NCI-H2196 (cell line): Measurements from ENCODE around the gene KIAA1328.
"Not testable (repeated sequence)": the region's sequence is repeated elsewhere in the genome, so short reads cannot be mapped to it uniquely, and the experiment has no call there.

ENCODE experiments used
- DNase-seq: peaks from one replicate; lab custom pipeline; 2025; ENCODE audit not compliant: unreplicated experiment; lab: John Stamatoyannopoulos, UW

The KIAA1328 gene

GRCh38 chr18:36828630-36829361 lies at the start of gene KIAA1328, which contains the start of gene TPGS2:
KIAA1328 (plus strand) TSS chr18:36829127; CDS start chr18:36829139, 12 bp downstream.
TPGS2 (minus strand) TSS chr18:36829002; CDS start chr18:36828767, 235 bp downstream.
- peak; percentile 67 for DNase-seq

- no peak for DNase-seq
These were observed 48.2 kb upstream of the KIAA1328 start for GRCh38 chr18:36780748-36781147.

- DNase-seq: no peak
These were observed 46.2 kb upstream of the KIAA1328 start for GRCh38 chr18:36782710-36783109.

DNA sequence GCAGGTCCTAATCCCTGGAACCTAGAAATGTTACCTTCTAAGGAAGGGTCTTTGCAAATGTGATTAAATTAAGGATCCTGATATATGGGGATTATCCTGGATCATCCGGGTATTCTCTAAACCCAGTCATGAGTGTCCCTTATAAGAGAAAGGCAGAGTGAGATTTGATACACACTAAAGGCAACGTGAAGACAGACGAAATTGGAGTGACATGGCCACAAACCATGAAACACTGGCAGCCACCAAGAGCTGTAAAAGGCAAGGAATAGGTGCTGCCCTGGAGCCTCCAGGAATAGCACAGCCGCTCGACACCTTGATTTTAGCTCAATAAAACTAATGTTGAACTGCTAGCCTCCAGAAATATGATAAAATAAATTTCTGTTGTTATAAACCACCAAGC lies 45.1 kb upstream of the KIAA1328 start:
- no peak for DNase-seq

DNA sequence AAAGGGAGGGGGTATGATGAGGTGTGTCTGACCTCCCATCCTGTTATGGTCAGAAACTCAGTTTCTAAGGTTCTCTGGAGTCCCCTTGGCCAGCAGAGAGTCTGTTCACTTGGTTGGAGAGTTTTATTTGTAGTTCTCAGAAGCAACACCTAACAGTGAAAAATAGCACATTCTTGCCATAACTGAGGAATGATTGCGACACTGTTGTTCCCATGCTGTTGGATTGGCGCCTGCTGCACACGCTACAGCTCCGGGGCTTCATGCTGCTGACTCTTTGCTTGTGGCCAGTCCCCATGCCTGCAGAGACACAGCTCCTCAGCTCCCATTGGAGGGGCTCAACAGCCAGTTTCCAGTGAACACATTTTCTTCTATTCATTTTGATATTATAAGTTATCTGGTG lies 42.2 kb upstream of the KIAA1328 start:
- no peak for DNase-seq

DNA sequence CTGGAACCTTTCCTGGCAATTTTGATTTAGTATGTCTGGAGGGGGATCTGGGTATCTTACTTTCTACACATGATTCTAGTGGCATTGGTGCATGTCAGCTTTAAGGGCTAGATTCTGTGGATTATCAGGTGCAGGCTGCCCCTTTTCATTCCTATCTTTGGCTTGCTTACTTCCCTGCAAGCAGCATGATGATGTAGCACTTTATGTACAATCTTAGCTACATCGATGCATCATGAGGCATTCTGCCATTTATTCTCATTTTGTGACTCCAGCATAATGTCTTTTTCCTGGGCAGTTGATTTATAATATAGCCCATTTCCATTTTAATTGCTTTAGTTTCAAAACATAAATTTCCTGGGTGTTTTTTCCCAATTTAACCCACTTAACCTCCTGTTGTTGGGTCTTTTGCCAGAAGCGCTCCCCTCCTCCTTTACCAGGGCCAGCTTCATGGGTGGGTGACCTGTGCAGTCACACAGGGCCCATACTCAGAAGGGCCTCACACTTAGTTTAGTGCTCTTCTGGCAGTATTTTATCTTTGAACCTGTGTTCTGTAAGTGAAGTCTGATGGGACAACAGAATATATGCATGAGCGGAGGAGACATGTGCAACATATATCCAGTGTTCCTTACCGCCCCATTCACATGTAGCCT lies 36.2 kb upstream of the KIAA1328 start:
- DNase-seq: no peak

DNA sequence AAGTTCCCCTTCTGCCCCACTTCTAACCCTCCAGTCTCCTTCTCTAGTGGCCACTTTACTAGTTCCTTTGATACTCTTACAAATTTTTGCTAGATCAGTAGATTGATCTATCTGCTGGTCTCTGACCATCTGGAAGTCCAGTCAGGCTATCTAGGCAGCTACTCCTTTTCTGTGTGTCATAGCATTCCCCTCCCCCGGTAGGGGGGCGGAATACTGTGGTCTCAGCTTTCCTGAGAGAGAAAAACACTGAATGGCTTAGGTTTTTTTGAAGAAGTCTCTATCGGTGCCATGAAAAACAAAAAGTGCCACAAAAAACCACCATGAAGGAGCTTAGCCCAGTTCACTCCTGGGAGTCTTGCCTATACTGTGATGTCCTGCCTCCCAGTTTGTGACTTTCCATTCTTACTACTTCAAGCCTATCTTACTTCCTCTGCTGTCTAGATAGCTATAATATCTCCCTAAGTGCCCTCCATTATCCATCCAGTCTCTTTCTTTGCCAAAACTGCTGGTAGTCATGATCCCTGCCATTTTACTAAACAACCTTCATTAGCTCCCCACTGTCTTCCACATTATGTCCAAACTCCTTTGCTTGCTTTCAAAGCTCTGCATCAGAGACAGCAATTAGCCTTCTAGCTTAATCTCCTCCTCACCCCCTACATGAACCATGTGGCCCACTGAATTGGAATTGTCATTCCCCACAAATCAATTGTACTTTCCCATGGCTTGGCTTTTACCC lies 30.0 kb upstream of the KIAA1328 start:
- no peak for DNase-seq

DNA sequence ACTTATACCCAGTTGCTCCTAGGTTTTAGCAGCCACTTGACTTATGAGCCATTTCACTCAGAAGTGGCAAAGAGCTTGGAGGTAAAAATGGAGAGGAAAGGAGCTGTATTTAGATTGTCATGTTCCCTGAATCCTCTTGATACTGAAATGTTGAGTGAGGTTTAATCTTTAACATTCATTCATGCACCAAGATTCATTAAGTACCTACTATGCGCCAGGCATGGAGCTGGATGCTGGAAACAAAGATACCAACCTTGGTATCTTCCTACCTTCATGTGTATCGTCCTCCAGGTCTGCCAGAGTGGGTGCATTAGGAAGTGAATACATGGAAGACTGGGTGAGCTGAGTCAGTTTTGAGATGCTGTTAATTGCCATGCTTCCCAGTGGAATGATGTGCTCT lies 23.8 kb upstream of the KIAA1328 start:
- no peak for DNase-seq

DNA sequence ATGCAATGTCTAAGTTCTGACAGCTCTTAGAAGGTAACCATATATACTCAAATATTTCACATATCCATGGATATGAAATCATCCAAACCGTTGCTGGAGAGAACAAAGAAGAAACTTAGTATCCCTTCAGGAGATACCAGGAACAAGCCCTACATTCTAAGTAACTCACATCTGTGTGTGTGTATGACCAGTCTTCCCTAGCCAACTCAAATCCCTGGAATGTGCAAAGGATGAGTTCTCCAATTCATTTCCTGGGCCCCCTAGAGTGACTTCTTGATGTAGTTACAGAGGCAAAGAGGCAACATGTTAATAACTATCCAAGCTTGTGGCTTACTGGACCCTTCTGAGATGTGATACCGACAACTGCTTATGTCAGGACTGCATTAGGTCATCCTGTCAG lies 20.2 kb upstream of the KIAA1328 start:
- no peak for DNase-seq

DNA sequence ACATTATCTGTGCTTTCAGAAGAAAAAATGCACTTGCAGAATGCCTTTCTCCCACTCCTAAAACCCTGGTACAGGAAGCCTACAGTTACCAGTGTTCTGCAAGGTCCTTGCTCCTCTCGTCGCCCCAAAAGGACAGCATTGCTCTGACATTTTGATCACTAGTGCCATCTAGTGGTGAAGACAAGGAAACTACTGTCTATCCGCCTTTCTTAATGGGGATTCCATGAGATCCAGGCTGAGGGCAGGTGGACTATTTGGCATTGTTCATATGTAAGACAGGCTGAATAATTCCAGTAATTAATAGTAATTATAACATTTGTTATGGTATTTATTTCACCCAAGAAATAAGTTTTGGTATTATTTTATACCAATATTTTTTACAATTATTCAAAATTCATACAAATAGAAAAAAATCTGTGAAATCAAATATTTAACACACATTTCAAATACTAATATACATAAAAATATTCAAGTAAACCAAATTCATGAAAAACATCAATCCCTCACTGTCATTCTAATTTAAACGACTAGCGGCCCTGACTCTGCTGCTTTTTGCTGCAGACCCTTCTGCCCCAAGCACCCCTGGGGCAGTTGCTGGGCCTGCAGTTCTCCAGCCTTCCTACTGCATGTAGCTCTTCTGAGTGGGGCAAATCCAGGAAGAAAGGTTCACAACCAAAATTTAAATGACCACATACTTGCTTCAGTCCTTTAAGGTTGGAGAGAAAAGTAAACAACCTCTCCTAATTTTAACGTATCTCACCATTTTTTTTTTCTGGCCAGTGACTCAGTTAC lies 19.1 kb upstream of the KIAA1328 start:
- peak; percentile 55 for DNase-seq

- DNase-seq: no peak
These were observed 17.5 kb upstream of the KIAA1328 start for GRCh38 chr18:36811430-36811829.

- DNase-seq: no peak
These were observed 17.0 kb upstream of the KIAA1328 start for GRCh38 chr18:36811955-36812354.

DNA sequence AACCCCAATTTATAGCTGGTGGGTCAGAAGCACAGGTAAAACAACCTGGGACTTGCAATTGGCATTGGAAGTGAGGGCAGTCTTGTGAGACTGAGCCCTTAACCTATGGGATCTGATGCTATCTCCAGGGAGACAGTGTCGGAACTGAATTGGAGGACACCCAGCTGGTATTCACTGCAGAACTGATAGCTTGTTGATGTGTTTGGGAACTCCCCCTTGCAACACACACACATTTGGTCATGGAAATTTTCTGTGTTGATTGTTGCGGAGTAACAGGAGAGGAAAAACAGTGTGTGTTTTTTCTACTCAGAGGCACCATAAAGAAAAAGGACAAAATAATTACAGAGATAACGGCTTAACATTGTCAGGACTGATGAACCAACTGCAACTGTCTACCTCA lies 16.2 kb upstream of the KIAA1328 start:
- DNase-seq: no peak

- no peak for DNase-seq
These were observed 15.7 kb upstream of the KIAA1328 start for GRCh38 chr18:36813101-36813775.

- DNase-seq: no peak
These were observed 15.1 kb upstream of the KIAA1328 start for GRCh38 chr18:36813824-36814223.

DNA sequence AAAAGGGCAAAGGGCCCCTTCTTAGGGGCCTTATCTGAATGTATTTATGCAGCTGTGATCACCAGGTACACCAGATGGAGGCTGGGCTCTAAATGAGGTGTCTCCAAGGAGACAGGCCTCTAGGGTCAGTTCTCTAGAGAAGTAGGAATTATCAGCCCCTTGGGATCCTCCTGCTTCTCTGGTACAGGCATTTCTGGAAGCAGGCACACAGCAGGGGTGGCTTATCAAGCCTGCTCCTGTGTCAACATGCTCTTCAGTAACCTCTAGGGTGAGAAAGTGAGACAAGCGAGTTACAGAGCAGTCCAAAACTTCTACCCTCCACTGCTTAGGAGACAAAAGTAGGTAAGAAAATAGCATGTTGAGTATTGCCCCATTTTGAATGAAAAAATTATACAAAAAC lies 13.9 kb upstream of the KIAA1328 start:
- no peak for DNase-seq

GRCh38 chr18:36816096-36816495 lies 12.8 kb upstream of the KIAA1328 start:
- not testable (repeated sequence) for DNase-seq

DNA sequence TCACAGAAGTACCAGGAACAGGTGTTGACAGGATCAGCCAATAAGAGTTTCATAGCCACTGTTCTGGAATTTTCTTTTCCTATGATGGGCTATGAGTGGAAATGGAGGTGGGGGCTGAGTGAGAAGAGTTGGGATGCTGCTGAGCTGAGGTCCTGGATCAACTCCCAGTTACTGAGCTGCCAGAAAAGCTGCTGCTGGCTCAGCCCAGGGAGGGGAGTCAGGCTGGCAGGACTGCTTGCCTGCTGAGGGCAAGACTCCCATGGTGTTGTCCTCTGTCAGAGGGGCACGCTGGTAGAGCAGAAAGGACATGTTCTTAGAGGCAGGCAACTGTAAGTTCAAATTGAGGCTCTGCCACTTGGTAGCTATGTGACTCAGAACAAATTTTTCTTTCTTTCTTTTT lies 11.9 kb upstream of the KIAA1328 start:
- DNase-seq: no peak

DNA sequence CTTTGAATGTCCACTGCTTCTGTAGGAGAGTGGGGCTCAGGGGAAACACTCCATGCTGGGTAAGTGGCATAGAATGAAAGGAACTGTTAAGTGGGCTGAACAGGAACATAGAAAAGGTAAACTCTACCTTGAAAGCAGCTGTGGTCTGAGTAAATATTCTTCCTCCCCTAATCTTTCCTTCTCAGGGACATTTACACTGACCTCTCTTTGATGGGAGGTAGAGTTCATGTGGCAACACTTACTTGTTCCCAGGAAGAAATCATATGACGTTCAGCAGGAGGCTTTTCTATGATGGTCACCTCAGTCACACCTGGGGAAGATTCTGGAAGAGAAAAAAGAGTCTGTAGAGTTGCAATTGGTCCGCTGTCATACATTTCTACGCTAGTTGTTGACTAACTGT lies 10.3 kb upstream of the KIAA1328 start:
- DNase-seq: no peak

- DNase-seq: no peak
These were observed 9.3 kb upstream of the KIAA1328 start for GRCh38 chr18:36819621-36820020.

- no peak for DNase-seq
These were observed 7.2 kb upstream of the KIAA1328 start for GRCh38 chr18:36821681-36822080.
